Right ventricle myocardium inferior (tissue), 1 donor: ENCODE data around the gene CLDN12. TPM values are rescaled to one million over a fixed set of nuclear protein-coding genes. Genes with fewer than 3 reads are reported as not detected.

Source experiments
- ATAC-seq: fragments of 200-7000 bp; cut with Tn5 transposase; one replicate; pipeline ENCODE4 v1.9.1; 2020; ENCODE audit warnings: mild to moderate bottlenecking, moderate library complexity
- DNase-seq: peaks from one replicate; pipeline ENCODE4 v3.0.0; 2021; ENCODE audit errors: missing footprints
- intact Hi-C: fragments of 100-400 bp; cut with DNase I; formaldehyde crosslinking; loops from one replicate; pipeline ENCODE4 v1.11.0; 2022
- long read RNA-seq: library from polyadenylated mRNA; unstranded; transcript quantifications from one replicate; pipeline ENCODE4 v2.0.0, GENCODE V29; 2021
- total RNA-seq: library from RNA; stranded (reverse); fragmentation: NEBNext Ultra II Directional; extraction: Animal tissue kit (Norgen Biotek cat#: 25700); gene quantifications from one replicate; pipeline ENCODE4 v1.2.1, GENCODE V29; 2021
- donor health status: DM: no; HTN: yes; CAD: no; lungs with severe emphysema.

CLDN12 gene
- total RNA-seq, result 34.1 TPM
- long read RNA-seq, transcript CLDN12-213 (4 exons, 1,098 nt), result major isoform, 10 of 12 reads
- long read RNA-seq, partial matches to known transcripts, result 0 of 12 reads
- long read RNA-seq, other reads (novel, unspliced or antisense), result 1 of 12 reads

DNA sequence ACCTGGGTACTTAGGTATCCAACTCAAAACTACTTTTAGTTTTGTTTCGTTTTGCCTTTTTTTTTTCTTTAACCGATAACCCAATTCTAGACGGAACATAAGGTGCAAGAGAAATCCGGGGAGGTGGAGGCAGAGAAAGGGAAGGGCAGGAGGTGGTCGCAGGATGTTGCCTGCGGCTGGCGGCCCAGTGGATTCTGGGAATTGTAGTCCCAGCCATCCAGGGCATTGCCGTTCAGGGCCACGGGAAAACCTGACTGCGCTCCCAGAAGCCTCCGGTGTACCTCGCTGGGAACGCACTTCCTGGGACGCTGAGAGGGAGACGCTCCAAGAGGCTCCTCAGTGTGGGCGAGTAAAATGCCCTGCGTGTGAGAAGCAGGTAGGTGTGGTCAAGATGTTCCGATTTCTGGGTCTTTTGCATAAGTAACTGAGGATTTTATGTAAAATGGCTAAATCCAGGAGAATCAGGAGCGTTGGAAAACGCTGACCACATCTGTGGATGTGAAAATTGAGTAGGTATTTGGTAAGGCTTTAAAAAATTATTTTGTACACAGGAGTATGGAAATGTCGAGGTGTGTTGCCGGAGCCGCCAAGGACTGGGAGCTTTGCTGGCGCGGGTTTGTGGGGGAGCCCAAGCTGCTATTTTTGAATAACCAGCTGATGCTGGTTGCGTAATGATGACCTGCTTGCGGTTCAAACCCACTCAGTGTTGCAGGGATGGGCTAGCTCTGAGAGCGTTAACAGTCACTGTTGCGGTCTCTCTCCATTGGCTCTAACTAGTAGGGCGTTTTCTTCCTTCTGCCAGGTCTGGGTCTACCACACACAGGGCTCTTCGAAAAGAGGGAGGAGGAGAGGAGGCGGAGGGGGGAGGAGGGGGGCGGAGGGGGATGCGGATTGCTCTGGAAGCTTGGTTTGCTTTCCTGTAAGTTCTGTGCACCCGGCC is at the start of gene CLDN12:
TSS of gene CLDN12 (plus strand) at position 288 of the 940 bp plus-strand sequence. CDS start 9,216 bp downstream, outside the sequence.
- DNase-seq (peak; percentile 89), ATAC-seq (peak; percentile 96)
- intact Hi-C loops, result loop anchor here (2.0 kb wide), 1 partner anchor 59 kb away; no protein-coding TSS in a partner anchor

GRCh38 chr7:90383422-90383821 is 19.8 kb upstream of the CLDN12 start:
- ATAC-seq (no peak), DNase-seq (no peak)
- intact Hi-C loops, result loop anchor here (5.0 kb wide), 1 partner anchor 36 kb away; the partner anchor contains the start of gene GTPBP10

DNA sequence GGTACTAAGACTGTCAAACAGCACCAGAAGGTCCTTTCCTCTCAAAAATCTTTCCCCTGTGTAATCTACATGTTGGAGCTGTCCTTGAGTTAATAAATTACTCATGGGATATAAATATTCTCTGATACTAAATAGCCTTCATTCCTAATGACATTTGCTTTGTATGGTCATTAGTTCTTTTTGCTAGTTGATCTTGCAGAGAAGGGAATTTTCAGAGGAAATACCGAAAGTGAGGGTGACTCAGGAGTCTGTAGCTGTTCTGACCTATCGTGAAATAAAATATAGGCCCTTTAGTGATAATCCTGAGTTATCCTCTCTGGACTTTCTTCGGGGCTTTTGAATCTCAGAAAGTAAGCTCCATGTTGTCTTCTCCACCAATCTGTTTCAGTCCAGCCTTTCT is 19.4 kb upstream of the CLDN12 start:
- intact Hi-C loops, result loop anchor here (5.0 kb wide), 1 partner anchor 37 kb away; the partner anchor contains the start of gene GTPBP10
- no peak for DNase-seq
- no peak for ATAC-seq

DNA sequence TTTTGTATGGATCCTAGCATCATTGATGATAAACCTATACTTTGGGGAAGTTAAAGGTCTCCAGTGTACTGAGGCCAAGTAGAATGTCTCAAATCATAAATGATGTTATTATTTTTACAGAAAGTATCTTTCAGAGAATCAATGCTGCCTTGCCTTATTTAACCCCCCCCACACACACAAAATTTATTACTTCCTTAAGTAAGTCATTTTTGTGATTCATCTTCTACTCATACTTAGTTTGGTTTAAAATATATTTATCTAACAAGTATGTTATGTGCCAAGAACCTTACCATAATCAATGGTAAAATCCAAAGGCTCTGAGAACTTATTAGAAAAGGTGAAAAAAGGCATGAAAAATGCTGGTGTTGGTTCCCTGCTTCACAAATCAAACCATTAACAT is 18.8 kb upstream of the CLDN12 start:
- intact Hi-C loops, result loop anchor here (5.0 kb wide), 1 partner anchor 37 kb away; the partner anchor contains the start of gene GTPBP10
- DNase-seq, result no peak
- ATAC-seq, result no peak

DNA sequence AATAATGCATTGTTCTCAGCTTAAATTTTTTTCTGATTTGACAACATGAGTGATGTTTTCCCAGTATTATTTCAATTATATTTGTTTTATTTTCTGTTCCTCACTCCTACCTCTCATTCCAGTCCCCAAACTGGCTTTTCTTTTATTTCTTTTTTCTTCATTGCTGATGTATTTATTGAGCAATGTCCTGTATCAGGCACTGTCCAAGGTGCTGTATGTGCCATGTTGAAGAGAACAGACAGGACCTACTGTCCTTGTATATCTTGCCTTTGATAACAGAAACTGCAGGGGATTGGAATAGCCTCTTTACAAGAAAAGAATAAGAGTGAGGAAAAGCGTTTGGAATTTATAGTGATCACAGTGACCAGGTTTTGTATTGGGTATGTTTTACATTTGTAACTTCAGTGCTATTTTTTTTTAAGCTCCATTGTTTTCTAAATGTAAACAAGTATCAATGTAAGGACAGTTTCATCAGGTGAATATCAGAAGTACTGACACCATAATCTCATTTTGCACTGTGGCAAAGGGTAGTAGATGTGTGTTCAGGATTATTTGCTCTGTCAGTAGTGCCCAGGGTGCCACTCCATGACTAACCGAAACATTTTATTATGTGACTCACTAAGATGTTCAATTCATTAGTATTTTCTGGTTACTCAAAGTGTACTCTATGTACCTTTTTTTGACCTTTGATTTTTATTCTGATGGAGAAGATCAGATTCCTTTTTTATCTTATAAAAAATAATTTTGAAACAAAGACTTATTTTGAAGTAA is 15.6 kb upstream of the CLDN12 start:
- DNase-seq (no peak), ATAC-seq (no peak)
- intact Hi-C loops, result no loop called here

GRCh38 chr7:90390926-90391325 is 12.3 kb upstream of the CLDN12 start:
- ATAC-seq (no peak), DNase-seq (no peak)
- intact Hi-C loops, result no loop called here

DNA sequence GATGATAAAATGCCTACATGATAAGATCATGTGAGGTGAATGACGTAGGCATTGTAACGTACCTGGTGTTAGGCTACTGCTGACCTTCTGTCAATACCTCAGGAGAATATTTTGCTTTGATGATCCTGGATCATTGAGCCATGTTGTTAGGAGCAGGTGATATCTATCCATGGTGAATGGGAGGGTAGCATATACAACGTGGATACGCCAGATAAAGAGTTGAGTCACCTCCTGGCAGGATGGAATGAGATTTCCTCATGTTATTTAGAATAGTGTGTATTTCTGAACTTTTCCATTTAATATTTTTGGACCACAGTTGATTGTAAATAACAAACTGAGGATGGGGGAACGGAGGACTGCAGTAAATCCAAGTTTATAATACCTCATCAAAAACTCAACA is 11.8 kb upstream of the CLDN12 start:
- ATAC-seq (no peak), DNase-seq (no peak)
- intact Hi-C loops, result no loop called here

GRCh38 chr7:90396420-90396819 is 6.8 kb upstream of the CLDN12 start:
- no peak for DNase-seq
- intact Hi-C loops, result no loop called here
- no peak for ATAC-seq

DNA sequence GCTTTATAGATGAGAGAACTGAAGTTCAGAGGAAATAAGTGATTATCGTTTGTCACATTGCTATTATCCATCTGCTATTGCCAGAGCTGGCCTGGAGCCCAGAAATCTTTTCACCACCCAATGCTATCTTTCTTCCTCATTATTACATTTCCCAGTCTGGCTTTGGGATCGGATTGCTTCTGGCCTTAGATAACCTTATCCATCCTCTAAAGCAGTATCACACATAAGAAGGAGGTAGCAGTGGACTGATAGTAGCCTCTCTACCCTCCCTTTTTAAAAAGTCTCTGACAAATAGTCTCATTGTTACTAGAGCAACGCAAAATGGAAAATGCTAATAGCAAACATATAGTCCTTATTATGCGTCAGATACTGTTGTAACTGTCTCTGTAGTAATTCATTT is 1.3 kb upstream of the CLDN12 start:
- DNase-seq, result no peak
- ATAC-seq, result no peak
- intact Hi-C loops, result loop anchor here (2.0 kb wide), 1 partner anchor 57 kb away; no protein-coding TSS in a partner anchor

DNA sequence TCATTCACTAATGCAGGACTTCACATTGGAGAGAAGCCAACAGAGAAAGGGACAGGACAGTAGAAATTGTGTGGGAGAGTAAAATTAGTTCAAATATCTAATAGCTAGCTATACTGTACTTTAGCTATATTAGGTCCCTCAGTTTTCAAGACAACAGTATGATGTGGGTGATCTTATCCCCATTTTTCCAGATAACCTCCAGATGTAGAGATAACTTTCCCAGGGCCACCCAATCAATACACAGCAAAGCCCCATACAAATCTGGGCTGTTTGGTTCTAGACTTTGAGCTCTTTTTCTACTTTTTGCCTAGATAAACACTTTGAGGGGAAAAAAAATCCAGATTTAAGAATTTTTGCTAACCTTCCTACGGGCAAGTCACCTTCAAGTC is 482 bp upstream of the CLDN12 start:
- no peak for DNase-seq
- no peak for ATAC-seq
- intact Hi-C loops, result loop anchor here (2.0 kb wide), 1 partner anchor 58 kb away; no protein-coding TSS in a partner anchor

- ATAC-seq, result no peak
- intact Hi-C loops, result no loop called here
Measured at GRCh38 chr7:90404777-90405176, 1.5 kb downstream of the CLDN12 start.

GRCh38 chr7:90407484-90407821 is 4.2 kb downstream of the CLDN12 start:
- intact Hi-C loops, result no loop called here
- ATAC-seq, result no peak
- DNase-seq, result no peak

More at GRCh38 chr7:90404777-90405176, 1.5 kb downstream of the CLDN12 start:
- no peak for DNase-seq

- intact Hi-C loops, result no loop called here
- DNase-seq (no peak), ATAC-seq (no peak)
Measured at GRCh38 chr7:90408142-90408541, 4.9 kb downstream of the CLDN12 start.

DNA sequence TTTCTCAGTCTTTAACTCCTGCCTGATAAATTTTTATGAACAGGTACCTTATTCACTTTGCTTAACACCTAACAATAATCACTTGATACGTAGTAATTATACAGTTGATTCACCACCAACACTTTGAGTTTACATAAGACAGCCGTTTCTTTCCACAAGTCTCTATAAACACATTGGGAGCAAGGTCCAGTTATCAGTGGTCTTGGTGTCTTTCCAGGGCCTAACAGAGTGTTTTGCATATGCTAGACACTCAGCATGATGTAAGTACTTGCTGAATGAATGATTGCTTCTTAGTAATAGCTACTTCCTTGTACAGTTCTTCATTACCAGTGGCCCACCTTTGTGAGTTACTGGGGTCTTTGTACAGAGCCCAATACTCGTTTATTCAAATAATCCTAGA is 6.4 kb downstream of the CLDN12 start:
- no peak for ATAC-seq
- intact Hi-C loops, result no loop called here

DNA sequence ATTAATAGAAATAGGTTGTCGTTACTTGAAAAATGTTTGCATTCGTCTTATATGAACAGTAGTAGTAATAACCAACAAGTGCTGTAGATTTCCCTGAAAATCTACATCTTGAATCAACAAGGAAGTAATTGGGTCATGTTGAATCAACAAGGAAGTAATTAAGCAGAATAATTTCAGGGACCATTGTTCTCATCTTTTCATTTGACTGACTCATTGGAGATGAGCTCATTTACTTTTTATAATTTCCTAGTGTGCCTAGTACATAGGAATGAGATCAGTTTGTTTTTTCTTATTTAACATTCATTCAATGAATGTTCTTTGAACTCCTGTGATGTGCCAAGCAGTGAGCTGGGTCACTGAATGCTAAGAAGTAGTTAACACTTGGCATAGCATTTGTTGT is 8.2 kb downstream of the CLDN12 start:
- intact Hi-C loops, result no loop called here
- DNase-seq, result no peak
- ATAC-seq, result no peak

More for the DNA sequence above, 6.4 kb downstream of the CLDN12 start:
- DNase-seq, result no peak

GRCh38 chr7:90412458-90413184 is 9.4 kb downstream of the CLDN12 start:
- intact Hi-C loops, result no loop called here
- DNase-seq, result no peak
- peak; percentile 27 for ATAC-seq

DNA sequence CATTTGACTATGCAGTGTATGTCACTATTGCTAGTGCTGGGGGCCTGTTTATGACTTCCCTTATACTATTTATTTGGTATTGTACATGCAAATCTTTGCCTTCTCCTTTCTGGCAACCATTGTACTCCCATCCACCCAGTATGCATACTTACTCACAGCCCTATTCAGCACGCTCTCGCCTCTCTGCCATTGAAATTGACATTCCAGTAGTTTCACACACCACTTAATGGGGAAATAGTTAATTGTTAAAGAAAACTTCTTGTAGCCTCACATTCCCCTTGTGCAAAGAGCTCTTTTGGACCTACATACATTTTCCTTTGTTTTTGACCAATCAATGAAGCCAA is 9.9 kb downstream of the CLDN12 start:
- no peak for DNase-seq
- intact Hi-C loops, result no loop called here

GRCh38 chr7:90421651-90422050 is 18.4 kb downstream of the CLDN12 start:
- ATAC-seq, result peak; percentile 80
- DNase-seq, result no peak
- intact Hi-C loops, result loop anchor here (5.0 kb wide), 1 partner anchor 74 kb away; the partner anchor contains the start of gene GTPBP10

More for the DNA sequence above, 9.9 kb downstream of the CLDN12 start:
- ATAC-seq, result no peak

- ATAC-seq (no peak), DNase-seq (no peak)
- intact Hi-C loops, result loop anchor here (5.0 kb wide), 2 partner anchors 77 to 162 kb away; partner anchors contain the start of gene GTPBP10
Measured at GRCh38 chr7:90424720-90425119, 21.5 kb downstream of the CLDN12 start.
